Mucosa of stomach (tissue), 1 donor: ENCODE data around the gene MRPS34.
A peak's percentile ranks its signal among the peaks of the same experiment; 100 is the strongest.

Source experiments
- H3K27me3 ChIP-seq: one replicate; pipeline ENCODE4 v1.7.0; 2013; ENCODE audit warnings: mild to moderate bottlenecking, low read length; ENCODE audit not compliant: control insufficient read depth, insufficient read depth
- H3K36me3 ChIP-seq: one replicate; pipeline ENCODE4 v1.7.0; 2013; ENCODE audit warnings: low read length; ENCODE audit not compliant: control insufficient read depth, insufficient read depth
- H3K4me1 ChIP-seq: one replicate; pipeline ENCODE4 v1.7.0; 2013; ENCODE audit warnings: mild to moderate bottlenecking, low read length; ENCODE audit not compliant: control insufficient read depth, insufficient read depth
- H3K4me3 ChIP-seq: one replicate; pipeline ENCODE4 v1.7.0; 2013; ENCODE audit warnings: low read length
- H3K9ac ChIP-seq: one replicate; pipeline ENCODE4 v1.7.0; 2013; ENCODE audit warnings: mild to moderate bottlenecking, low read length, moderate library complexity
- H3K9me3 ChIP-seq: one replicate; pipeline ENCODE4 v1.7.0; 2013; ENCODE audit warnings: mild to moderate bottlenecking, low read length, moderate library complexity; ENCODE audit not compliant: control insufficient read depth
- donor health status: Pancreatic carcinoma.

Gene MRPS34

GRCh38 chr16:1772908-1773702 is at the start of gene MRPS34:
Gene MRPS34, minus strand, starts transcription at chr16:1773134. Its CDS starts 15 bp downstream, at chr16:1773119.
- Histone ChIP-seq H3K4me1 (peaks cover 27% of the 10 kb centered on the region), H3K9me3 (no peaks in the 10 kb centered on the region), H3K9ac (peak within 1 kb of the TSS; percentile 74), H3K36me3 (no peaks in the 10 kb centered on the region), H3K27me3 (no peaks in the 10 kb centered on the region), H3K4me3 (peak within 1 kb of the TSS; percentile 77)

- no peak overlapping the region for H3K9ac ChIP-seq
- no peaks in the 10 kb centered on the region for H3K9me3 ChIP-seq
- no peaks in the 10 kb centered on the region for H3K36me3 ChIP-seq
- H3K27me3 ChIP-seq = no peaks in the 10 kb centered on the region
- H3K4me3 ChIP-seq = no peak overlapping the region
- peaks cover 12% of the 10 kb centered on the region for H3K4me1 ChIP-seq
These were observed 49.1 kb upstream of the MRPS34 start for GRCh38 chr16:1821861-1822611.

GRCh38 chr16:1820946-1821290 is 48.0 kb upstream of the MRPS34 start:
- Histone ChIP-seq H3K9me3 (no peaks in the 10 kb centered on the region), H3K36me3 (no peaks in the 10 kb centered on the region), H3K27me3 (no peaks in the 10 kb centered on the region)

DNA sequence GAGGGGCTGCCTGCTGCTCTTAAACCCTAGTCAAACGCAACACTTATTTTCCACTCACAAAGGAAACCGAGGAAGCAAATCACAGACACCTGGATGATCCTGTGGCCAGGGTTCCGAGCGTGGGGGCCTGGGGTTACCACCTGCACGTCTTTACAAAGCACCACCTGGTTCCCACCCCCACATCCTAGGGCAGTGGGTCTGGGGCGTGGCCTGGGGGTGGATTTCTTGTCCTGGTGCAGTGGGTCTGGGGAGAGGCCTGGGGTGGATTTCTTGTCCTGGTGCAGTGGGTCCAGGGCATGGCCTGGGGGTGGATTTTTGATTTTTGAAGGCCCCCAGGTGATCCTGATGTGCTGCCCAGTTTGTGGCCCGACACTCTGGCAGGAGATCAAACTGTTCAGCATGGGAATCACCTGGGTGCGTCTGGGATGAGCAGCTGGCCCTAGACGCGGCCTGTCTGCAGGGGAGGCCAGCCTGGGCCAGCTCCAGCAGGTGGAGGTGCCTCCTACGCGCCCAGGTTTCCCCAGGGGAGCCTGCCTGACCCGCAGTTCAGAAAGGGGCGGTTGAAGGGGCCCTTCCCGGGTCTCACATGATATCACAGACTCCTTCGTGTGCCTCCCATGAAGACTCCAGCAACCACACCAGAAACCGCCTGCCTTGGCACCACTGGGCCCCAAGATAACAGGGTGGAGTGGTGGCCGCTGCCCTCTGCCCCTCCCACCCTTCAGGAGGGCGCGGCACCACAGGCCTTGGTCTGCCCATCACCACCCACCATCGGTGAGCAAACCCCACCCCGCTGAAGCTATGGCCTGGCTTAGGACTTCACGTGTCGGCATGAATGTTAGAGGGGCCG is 47.4 kb upstream of the MRPS34 start:
- H3K9me3 ChIP-seq = no peaks in the 10 kb centered on the region
- H3K4me3 ChIP-seq = no peak overlapping the region
- peaks cover 6% of the 10 kb centered on the region for H3K4me1 ChIP-seq
- no peaks in the 10 kb centered on the region for H3K36me3 ChIP-seq
- no peaks in the 10 kb centered on the region for H3K27me3 ChIP-seq
- no peak overlapping the region for H3K9ac ChIP-seq

More at GRCh38 chr16:1820946-1821290, 48.0 kb upstream of the MRPS34 start:
- peaks cover 12% of the 10 kb centered on the region for H3K4me1 ChIP-seq
- H3K4me3 ChIP-seq = no peak overlapping the region
- no peak overlapping the region for H3K9ac ChIP-seq

GRCh38 chr16:1819611-1820010 is 46.7 kb upstream of the MRPS34 start:
- H3K36me3 ChIP-seq = no peaks in the 10 kb centered on the region

GRCh38 chr16:1818873-1819525 is 46.1 kb upstream of the MRPS34 start:
- Histone ChIP-seq H3K9ac (no peak overlapping the region), H3K27me3 (no peaks in the 10 kb centered on the region), H3K36me3 (no peaks in the 10 kb centered on the region), H3K4me1 (no peaks in the 10 kb centered on the region), H3K9me3 (no peaks in the 10 kb centered on the region), H3K4me3 (no peak overlapping the region)

More at GRCh38 chr16:1819611-1820010, 46.7 kb upstream of the MRPS34 start:
- Histone ChIP-seq H3K9me3 (no peaks in the 10 kb centered on the region), H3K4me1 (no peaks in the 10 kb centered on the region), H3K27me3 (no peaks in the 10 kb centered on the region), H3K4me3 (no peak overlapping the region), H3K9ac (no peak overlapping the region)

GRCh38 chr16:1818204-1818872 is 45.4 kb upstream of the MRPS34 start:
- Histone ChIP-seq H3K36me3 (no peaks in the 10 kb centered on the region), H3K4me1 (no peaks in the 10 kb centered on the region), H3K27me3 (no peaks in the 10 kb centered on the region), H3K9ac (no peak overlapping the region), H3K9me3 (no peaks in the 10 kb centered on the region), H3K4me3 (no peak overlapping the region)

DNA sequence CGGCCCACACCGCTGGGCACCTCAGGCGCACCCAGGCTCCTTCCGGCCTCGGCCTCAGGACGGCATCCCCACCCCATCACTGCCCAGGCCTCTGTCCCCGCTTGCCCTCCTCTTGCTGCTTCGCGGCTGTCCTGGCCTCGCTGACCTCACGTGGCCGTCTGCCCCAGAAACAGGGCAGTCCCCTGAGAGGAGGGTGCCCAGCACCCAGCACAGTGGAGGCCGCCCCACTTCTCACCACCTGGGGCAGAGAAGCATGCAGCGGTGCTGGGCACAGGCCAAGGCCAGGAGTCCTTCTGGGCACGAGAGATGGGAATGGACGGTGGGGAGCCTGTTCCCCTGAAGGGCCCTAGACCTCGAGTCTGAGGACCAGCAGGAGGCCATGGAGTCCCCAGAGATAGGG is 44.8 kb upstream of the MRPS34 start:
- Histone ChIP-seq H3K36me3 (no peaks in the 10 kb centered on the region), H3K4me3 (no peak overlapping the region), H3K9ac (no peak overlapping the region), H3K27me3 (no peaks in the 10 kb centered on the region), H3K4me1 (peaks cover 4% of the 10 kb centered on the region), H3K9me3 (no peaks in the 10 kb centered on the region)

DNA sequence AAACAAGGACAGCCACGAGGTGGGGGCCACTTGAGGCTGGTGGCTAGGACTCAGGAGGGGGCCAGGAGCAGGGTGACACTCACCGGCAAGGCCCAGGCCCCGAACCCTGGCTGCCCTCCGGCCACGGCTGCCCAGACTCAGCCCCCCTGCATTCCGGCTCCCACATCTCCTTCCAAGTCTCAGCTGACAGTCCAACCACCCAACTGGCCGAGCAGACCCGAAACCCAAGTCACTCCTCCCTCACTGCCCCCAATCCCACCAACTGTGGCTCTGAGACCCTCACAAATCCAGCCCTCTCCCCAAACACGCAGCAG is 44.3 kb upstream of the MRPS34 start:
- Histone ChIP-seq H3K9me3 (no peaks in the 10 kb centered on the region), H3K27me3 (no peaks in the 10 kb centered on the region)

DNA sequence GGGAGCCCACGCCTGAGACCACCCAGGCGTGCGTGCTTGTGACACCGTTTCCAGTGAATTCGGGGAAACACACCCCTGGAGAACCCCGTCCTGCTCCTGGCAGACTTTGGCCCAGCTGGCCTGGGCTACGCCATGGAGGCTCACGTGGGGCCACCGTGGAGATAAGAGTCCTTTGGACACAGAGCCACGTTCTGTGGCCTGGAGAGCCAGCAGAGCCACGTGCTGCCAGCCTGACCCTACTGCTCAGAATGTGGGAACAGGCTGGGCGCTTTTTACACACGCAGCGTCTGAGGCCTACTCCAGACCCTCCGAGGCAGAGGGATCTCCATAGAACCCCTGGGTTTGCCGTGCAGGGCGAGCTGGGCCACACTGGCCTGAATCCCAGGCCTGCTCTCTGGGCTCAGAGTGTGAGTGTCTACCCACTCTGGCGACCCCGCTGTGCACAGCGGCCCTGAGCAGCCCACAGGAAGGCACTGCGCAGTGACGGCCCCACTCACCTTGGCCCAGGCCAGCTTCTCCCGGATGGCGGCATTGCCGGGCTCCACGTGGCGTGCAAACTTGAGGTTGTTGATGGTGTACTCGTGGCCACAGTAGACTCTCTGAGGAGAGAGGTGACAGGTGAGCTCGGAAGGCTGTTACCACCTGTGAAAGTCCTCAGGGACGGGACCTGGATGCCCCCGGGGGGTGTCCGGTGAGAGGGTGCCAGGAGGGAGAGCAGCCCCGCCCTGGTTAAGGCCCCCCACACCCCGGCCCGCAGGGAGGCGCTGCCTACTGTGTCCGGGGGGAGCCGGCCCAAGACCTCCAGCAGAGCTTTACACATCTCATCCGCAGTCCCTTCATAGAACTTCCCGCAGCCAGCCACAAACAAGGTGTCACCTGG is 43.7 kb upstream of the MRPS34 start:
- H3K4me3 ChIP-seq = no peak overlapping the region
- H3K9me3 ChIP-seq = no peaks in the 10 kb centered on the region
- peaks cover 6% of the 10 kb centered on the region for H3K4me1 ChIP-seq
- H3K36me3 ChIP-seq = no peaks in the 10 kb centered on the region
- no peaks in the 10 kb centered on the region for H3K27me3 ChIP-seq
- H3K9ac ChIP-seq = no peak overlapping the region

More for the DNA sequence above, 44.3 kb upstream of the MRPS34 start:
- Histone ChIP-seq H3K4me1 (peaks cover 6% of the 10 kb centered on the region), H3K4me3 (no peak overlapping the region), H3K9ac (no peak overlapping the region), H3K36me3 (no peaks in the 10 kb centered on the region)
